HepG2 (cell line): ENCODE data around the gene NAB2. TPM values are rescaled to one million over a fixed set of nuclear protein-coding genes. Genes with fewer than 3 reads are reported as not detected.

Experiments
- ATF1 ChIP-seq: IDR thresholded peaks from 2 replicates; pipeline ENCODE4 v1.6.1; 2016; ENCODE audit warnings: mild to moderate bottlenecking, control low read depth
- ELF4 ChIP-seq: sonication (generic); formaldehyde crosslinking; IDR thresholded peaks from 2 replicates; pipeline ENCODE4 v1.5.0; 2020; ENCODE audit warnings: missing genetic modification reagents, mild to moderate bottlenecking, moderate library complexity, borderline replicate concordance
- FOSL2 ChIP-seq: sonication (generic); formaldehyde crosslinking; IDR thresholded peaks from 2 replicates; pipeline ENCODE4 v1.4.0; 2020; ENCODE audit warnings: missing genetic modification reagents
- IKZF1 ChIP-seq: fragments of 450-650 bp; IDR thresholded peaks from 2 replicates; pipeline ENCODE4 v1.7.1; 2016
- KAT8 ChIP-seq: IDR thresholded peaks from 2 replicates; pipeline ENCODE4 v1.6.1; 2016; ENCODE audit warnings: missing genetic modification reagents, missing compliant biosample characterization
- NR2F1 ChIP-seq, 2 experiments: fragments of 450-650 bp in 1 of 2; formaldehyde crosslinking in 1 of 2; IDR thresholded peaks; 2 replicates each; pipeline versions ENCODE4 v1.5.0 to v1.6.1; 2016 to 2020; ENCODE audit warnings: mild to moderate bottlenecking in 1 of 2, missing compliant biosample characterization in 1 of 2, missing genetic modification reagents in 1 of 2, moderate library complexity in 1 of 2
- ONECUT2 ChIP-seq: sonication (generic); formaldehyde crosslinking; IDR thresholded peaks from 2 replicates; pipeline ENCODE4 v1.4.0; 2020; ENCODE audit warnings: missing genetic modification reagents
- RBM39 ChIP-seq: fragments of 200-400 bp; formaldehyde crosslinking; IDR thresholded peaks from one replicate; pipeline ENCODE4 v1.6.1; 2018; ENCODE audit warnings: antibody characterized with exemption, mild to moderate bottlenecking, low read depth, low read length; ENCODE audit not compliant: poor library complexity, severe bottlenecking
- RFX1 ChIP-seq: fragments of 450-650 bp; IDR thresholded peaks from 2 replicates; pipeline ENCODE4 v1.6.1; 2017
- ZBTB7A ChIP-seq: sonication (generic); formaldehyde crosslinking; IDR thresholded peaks from 2 replicates; pipeline ENCODE4 v1.8.0; 2022; ENCODE audit warnings: mild to moderate bottlenecking, missing genetic modification reagents
- ZMYM2 ChIP-seq: sonication (generic); formaldehyde crosslinking; IDR thresholded peaks from 2 replicates; pipeline ENCODE4 v1.8.0; 2022; ENCODE audit warnings: mild to moderate bottlenecking, missing genetic modification reagents
- ZNF24 ChIP-seq: fragments of 450-650 bp; IDR thresholded peaks from 2 replicates; pipeline ENCODE4 v1.6.1; 2017; ENCODE audit warnings: antibody characterized with exemption, mild to moderate bottlenecking
- ZNF33A ChIP-seq: sonication (generic); formaldehyde crosslinking; IDR thresholded peaks from 2 replicates; pipeline ENCODE4 v1.5.1; 2020; ENCODE audit warnings: missing genetic modification reagents, mild to moderate bottlenecking, moderate library complexity, borderline replicate concordance
- ZNF530 ChIP-seq: sonication (generic); formaldehyde crosslinking; IDR thresholded peaks from 2 replicates; pipeline ENCODE4 v1.5.0; 2020; ENCODE audit warnings: low read depth, mild to moderate bottlenecking, missing genetic modification reagents
- ZNF562 ChIP-seq: sonication (generic); formaldehyde crosslinking; IDR thresholded peaks from 2 replicates; pipeline ENCODE4 v1.8.0; 2022; ENCODE audit warnings: missing genetic modification reagents, borderline replicate concordance
- ZNF577 ChIP-seq: sonication (generic); formaldehyde crosslinking; IDR thresholded peaks from 2 replicates; pipeline ENCODE4 v1.4.0; 2020; ENCODE audit warnings: mild to moderate bottlenecking, low read depth, missing genetic modification reagents, borderline replicate concordance
- ZNF605 ChIP-seq: sonication (generic); formaldehyde crosslinking; IDR thresholded peaks from 2 replicates; pipeline ENCODE4 v1.8.0; 2022; ENCODE audit warnings: mild to moderate bottlenecking, missing genetic modification reagents
- ZNF777 ChIP-seq: sonication (generic); formaldehyde crosslinking; IDR thresholded peaks from 2 replicates; pipeline ENCODE4 v1.4.0; 2020; ENCODE audit warnings: missing genetic modification reagents
- ZSCAN29 ChIP-seq: sonication (generic); formaldehyde crosslinking; conservative IDR thresholded peaks from 2 replicates; pipeline ENCODE4 v1.4.0; 2020; ENCODE audit warnings: mild to moderate bottlenecking, missing genetic modification reagents
- polyA plus RNA-seq, 8 experiments: library from polyadenylated mRNA; depleted of rRNA in 3 of 8; stranded (reverse) in 7 of 8; unstranded in 1 of 8; fragments of >200 nt; fragmentation: Illumina TruSeq in 4 of 8; extraction: Trizol in 4 of 8; gene quantifications; 2 replicates each; pipeline versions ENCODE4 v1.2.1 to v1.2.3, GENCODE V29; 2011 to 2016; ENCODE audit warnings: low read depth in 4 of 8, missing spikeins in 1 of 8, mixed read lengths in 1 of 8; ENCODE audit not compliant: insufficient read depth in 1 of 8
- total RNA-seq, 5 experiments: library from RNA; depleted of rRNA; stranded (reverse); fragments of >200 nt; fragmentation: Illumina TruSeq; extraction: Trizol; gene quantifications; 2 replicates each; pipeline ENCODE4 v1.2.3, GENCODE V29; 2016; ENCODE audit warnings: low read depth in 1 of 5
- TF ChIP-seq, protein P1 (sequence below): sonication (generic); formaldehyde crosslinking; IDR thresholded peaks from 2 replicates; pipeline ENCODE4 v1.4.0; 2020; ENCODE audit warnings: missing genetic modification reagents
- TF ChIP-seq, protein P2 (sequence below): sonication (generic); formaldehyde crosslinking; IDR thresholded peaks from 2 replicates; pipeline ENCODE4 v1.4.0; 2020; ENCODE audit warnings: low read depth, mild to moderate bottlenecking, missing genetic modification reagents
- TF ChIP-seq, protein P3 (sequence below): sonication (generic); formaldehyde crosslinking; IDR thresholded peaks from 2 replicates; pipeline ENCODE4 v1.5.1; 2020; ENCODE audit warnings: missing genetic modification reagents, mild to moderate bottlenecking, borderline replicate concordance
- TF ChIP-seq, protein P4 (sequence below): sonication (generic); formaldehyde crosslinking; IDR thresholded peaks from 2 replicates; pipeline ENCODE4 v1.4.0; 2020; ENCODE audit warnings: missing genetic modification reagents

The NAB2 gene
- total and polyA plus RNA-seq, 2 of the 13 experiments (the other 11 are each of a cell fraction or from before 2014, with no cell fraction given) = 11.7 to 12.9 TPM

DNA sequence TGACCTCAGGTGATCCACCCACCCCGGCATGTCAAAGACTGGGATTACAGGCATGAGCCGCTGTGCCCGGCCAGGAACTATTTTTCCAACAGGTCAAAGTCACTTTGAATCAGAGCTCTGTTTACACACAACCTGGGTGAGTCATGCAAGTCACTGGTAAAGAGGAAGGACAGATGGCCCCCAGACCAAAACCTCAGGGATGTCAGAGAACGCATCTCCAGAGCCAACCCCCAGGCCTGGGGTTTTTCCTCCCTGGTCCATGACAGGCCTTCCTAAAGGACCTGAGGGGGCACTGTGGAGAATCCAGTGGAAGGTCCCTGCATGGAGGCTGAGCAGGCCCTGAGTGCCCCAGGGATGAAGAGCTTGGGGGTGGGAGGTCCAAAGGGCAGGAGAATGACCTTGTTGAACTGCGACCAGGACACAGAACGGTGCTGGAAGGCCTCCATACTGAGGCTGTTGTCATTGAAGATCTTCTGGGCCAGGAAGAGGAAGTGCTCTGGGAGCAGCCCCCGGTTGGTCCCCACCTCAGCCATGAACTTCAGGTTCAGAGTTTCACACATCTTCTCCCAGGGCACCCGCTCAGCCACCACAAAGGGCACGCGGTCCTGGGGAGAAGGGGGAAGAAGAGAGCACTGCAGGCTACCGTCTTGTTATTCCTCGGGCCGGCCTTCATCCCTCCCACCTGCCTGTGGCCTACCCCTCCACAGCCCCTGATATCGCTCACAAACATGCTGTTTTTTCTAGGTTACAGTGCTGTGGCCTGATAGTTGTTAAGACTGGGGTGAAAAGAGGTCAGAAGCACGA lies 13.2 kb downstream of the NAB2 start (continued):
- TF ChIP-seq FOSL2 (peak; percentile 99), ZNF562 (CRISPR knock-in tag) (no peak), RFX1 (no peak), NR2F1 (CRISPR knock-in tag; IDR thresholded peaks at IDR 0.05) (peak in 1 of 2 experiments; percentile 87; a peak in 3 of 4 replicates), ZNF530 (no peak), ZNF777 (CRISPR knock-in tag) (no peak), ATF1 (no peak), ONECUT2 (CRISPR knock-in tag) (0 out of 2 replicates have a peak, but pooled peaks have one; percentile 28), IKZF1 (no peak), RBM39 (no peak), ZNF24 (no peak), ZSCAN29 (CRISPR knock-in tag) (no peak; the same call in 1 of the 2 replicates), ELF4 (0 out of 2 replicates have a peak, but pooled peaks have one; percentile 23), ZNF577 (CRISPR knock-in tag) (no peak), ZNF33A (CRISPR knock-in tag) (no peak), ZBTB7A (CRISPR knock-in tag) (0 out of 2 replicates have a peak, but pooled peaks have one; percentile 50), ZNF605 (CRISPR knock-in tag) (no peak; the same call in 1 of the 2 replicates), ZMYM2 (CRISPR knock-in tag) (peak; percentile 96), KAT8 (peak; percentile 75; the same call in 1 of the 2 replicates)
- TF ChIP-seq, protein P1, sequence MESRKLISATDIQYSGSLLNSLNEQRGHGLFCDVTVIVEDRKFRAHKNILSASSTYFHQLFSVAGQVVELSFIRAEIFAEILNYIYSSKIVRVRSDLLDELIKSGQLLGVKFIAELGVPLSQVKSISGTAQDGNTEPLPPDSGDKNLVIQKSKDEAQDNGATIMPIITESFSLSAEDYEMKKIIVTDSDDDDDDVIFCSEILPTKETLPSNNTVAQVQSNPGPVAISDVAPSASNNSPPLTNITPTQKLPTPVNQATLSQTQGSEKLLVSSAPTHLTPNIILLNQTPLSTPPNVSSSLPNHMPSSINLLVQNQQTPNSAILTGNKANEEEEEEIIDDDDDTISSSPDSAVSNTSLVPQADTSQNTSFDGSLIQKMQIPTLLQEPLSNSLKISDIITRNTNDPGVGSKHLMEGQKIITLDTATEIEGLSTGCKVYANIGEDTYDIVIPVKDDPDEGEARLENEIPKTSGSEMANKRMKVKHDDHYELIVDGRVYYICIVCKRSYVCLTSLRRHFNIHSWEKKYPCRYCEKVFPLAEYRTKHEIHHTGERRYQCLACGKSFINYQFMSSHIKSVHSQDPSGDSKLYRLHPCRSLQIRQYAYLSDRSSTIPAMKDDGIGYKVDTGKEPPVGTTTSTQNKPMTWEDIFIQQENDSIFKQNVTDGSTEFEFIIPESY (CRISPR knock-in tag) = no peak
- TF ChIP-seq, protein P2, sequence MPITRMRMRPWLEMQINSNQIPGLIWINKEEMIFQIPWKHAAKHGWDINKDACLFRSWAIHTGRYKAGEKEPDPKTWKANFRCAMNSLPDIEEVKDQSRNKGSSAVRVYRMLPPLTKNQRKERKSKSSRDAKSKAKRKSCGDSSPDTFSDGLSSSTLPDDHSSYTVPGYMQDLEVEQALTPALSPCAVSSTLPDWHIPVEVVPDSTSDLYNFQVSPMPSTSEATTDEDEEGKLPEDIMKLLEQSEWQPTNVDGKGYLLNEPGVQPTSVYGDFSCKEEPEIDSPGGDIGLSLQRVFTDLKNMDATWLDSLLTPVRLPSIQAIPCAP (CRISPR knock-in tag) = no peak
- TF ChIP-seq, protein P3, sequence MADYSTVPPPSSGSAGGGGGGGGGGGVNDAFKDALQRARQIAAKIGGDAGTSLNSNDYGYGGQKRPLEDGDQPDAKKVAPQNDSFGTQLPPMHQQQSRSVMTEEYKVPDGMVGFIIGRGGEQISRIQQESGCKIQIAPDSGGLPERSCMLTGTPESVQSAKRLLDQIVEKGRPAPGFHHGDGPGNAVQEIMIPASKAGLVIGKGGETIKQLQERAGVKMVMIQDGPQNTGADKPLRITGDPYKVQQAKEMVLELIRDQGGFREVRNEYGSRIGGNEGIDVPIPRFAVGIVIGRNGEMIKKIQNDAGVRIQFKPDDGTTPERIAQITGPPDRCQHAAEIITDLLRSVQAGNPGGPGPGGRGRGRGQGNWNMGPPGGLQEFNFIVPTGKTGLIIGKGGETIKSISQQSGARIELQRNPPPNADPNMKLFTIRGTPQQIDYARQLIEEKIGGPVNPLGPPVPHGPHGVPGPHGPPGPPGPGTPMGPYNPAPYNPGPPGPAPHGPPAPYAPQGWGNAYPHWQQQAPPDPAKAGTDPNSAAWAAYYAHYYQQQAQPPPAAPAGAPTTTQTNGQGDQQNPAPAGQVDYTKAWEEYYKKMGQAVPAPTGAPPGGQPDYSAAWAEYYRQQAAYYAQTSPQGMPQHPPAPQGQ (CRISPR knock-in tag) = no peak
- TF ChIP-seq, protein P4, sequence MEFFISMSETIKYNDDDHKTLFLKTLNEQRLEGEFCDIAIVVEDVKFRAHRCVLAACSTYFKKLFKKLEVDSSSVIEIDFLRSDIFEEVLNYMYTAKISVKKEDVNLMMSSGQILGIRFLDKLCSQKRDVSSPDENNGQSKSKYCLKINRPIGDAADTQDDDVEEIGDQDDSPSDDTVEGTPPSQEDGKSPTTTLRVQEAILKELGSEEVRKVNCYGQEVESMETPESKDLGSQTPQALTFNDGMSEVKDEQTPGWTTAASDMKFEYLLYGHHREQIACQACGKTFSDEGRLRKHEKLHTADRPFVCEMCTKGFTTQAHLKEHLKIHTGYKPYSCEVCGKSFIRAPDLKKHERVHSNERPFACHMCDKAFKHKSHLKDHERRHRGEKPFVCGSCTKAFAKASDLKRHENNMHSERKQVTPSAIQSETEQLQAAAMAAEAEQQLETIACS (CRISPR knock-in tag) = no peak
